ENCODE data around the gene SLC7A4. TPM values are rescaled to one million over a fixed set of nuclear protein-coding genes. Genes with fewer than 3 reads are reported as not detected.

Gene SLC7A4
- total RNA-seq, 1 experiment from 2014 or later: not detected

- POLR2A ChIA-PET (ENCODE audit: low non-redundant PET): no interaction called here
- CTCF ChIA-PET: no interaction called here
- intact Hi-C loops (cut with micrococcal nuclease; ENCODE audit: unreplicated experiment): no loop called here
- H3K27ac ChIP-seq (ENCODE audit: low read depth, low read length, poor library complexity, severe bottlenecking): peak within 1 kb of the TSS; percentile 32
- peak within 1 kb of the TSS; percentile 51 for H3K4me3 ChIP-seq (ENCODE audit: low read depth, low read length, poor library complexity, severe bottlenecking)
- H3K27me3 ChIP-seq (replicated peaks; ENCODE audit: insufficient read depth, low read depth, low read length, poor library complexity): no peaks in the 10 kb centered on the region
- no TSS peak for BruUV-seq (replicated peaks)
- H3K36me3 ChIP-seq (ENCODE audit: insufficient read depth, low read length, poor library complexity, severe bottlenecking): no peaks in the 10 kb centered on the region
- no peaks in the 10 kb centered on the region for H3K9me3 ChIP-seq (ENCODE audit: low read depth, low read length, poor library complexity, severe bottlenecking)
- TF ChIP-seq EZH2 (IDR thresholded peaks at IDR 0.05; ENCODE audit: borderline replicate concordance, low read depth, low read length, poor library complexity, severe bottlenecking): no peak
- TF ChIP-seq CTCF (conservative IDR thresholded peaks at IDR 0.05; ENCODE audit: low read depth, low read length): no peak
- peak; percentile 23 for DNase-seq (ENCODE audit: low spot score)
- peaks cover 18% of the 10 kb centered on the region for H3K4me1 ChIP-seq (ENCODE audit: insufficient read depth, low read length, poor library complexity, severe bottlenecking)
Observed at GRCh38 chr22:21014726-21015465, 17.5 kb downstream of the SLC7A4 start, which contains the start of gene P2RX6. TSS of gene P2RX6 (plus strand) at chr22:21015165. CDS start at chr22:21015175, 10 bp downstream.

GRCh38 chr22:21014202-21014725 is 18.1 kb downstream of the SLC7A4 start:
- intact Hi-C loops (cut with micrococcal nuclease; ENCODE audit: unreplicated experiment): no loop called here
- no peaks in the 10 kb centered on the region for H3K9me3 ChIP-seq (ENCODE audit: low read depth, low read length, poor library complexity, severe bottlenecking)
- H3K4me1 ChIP-seq (ENCODE audit: insufficient read depth, low read length, poor library complexity, severe bottlenecking): peaks cover 18% of the 10 kb centered on the region
- H3K27me3 ChIP-seq (replicated peaks; ENCODE audit: insufficient read depth, low read depth, low read length, poor library complexity): no peaks in the 10 kb centered on the region
- peak overlapping the region; percentile 51 for H3K4me3 ChIP-seq (ENCODE audit: low read depth, low read length, poor library complexity, severe bottlenecking)
- ChIA-PET POLR2A (ENCODE audit: low non-redundant PET) (no interaction called here), CTCF (no interaction called here)
- BruUV-seq (replicated peaks): no TSS peak
- peak; percentile 97 for DNase-seq (ENCODE audit: low spot score)
- peak overlapping the region; percentile 32 for H3K27ac ChIP-seq (ENCODE audit: low read depth, low read length, poor library complexity, severe bottlenecking)
- no peaks in the 10 kb centered on the region for H3K36me3 ChIP-seq (ENCODE audit: insufficient read depth, low read length, poor library complexity, severe bottlenecking)
- no peak for TF ChIP-seq CTCF (conservative IDR thresholded peaks at IDR 0.05; ENCODE audit: low read depth, low read length)
- TF ChIP-seq EZH2 (IDR thresholded peaks at IDR 0.05; ENCODE audit: borderline replicate concordance, low read depth, low read length, poor library complexity, severe bottlenecking): no peak

- Histone ChIP-seq H3K4me1 (ENCODE audit: insufficient read depth, low read length, poor library complexity, severe bottlenecking) (peaks cover 18% of the 10 kb centered on the region), H3K27ac (ENCODE audit: low read depth, low read length, poor library complexity, severe bottlenecking) (peak overlapping the region; percentile 32), H3K4me3 (ENCODE audit: low read depth, low read length, poor library complexity, severe bottlenecking) (peak overlapping the region; percentile 51), H3K36me3 (ENCODE audit: insufficient read depth, low read length, poor library complexity, severe bottlenecking) (no peaks in the 10 kb centered on the region), H3K9me3 (ENCODE audit: low read depth, low read length, poor library complexity, severe bottlenecking) (no peaks in the 10 kb centered on the region), H3K27me3 (replicated peaks; ENCODE audit: insufficient read depth, low read depth, low read length, poor library complexity) (no peaks in the 10 kb centered on the region)
- POLR2A ChIA-PET (ENCODE audit: low non-redundant PET): no interaction called here
- DNase-seq (ENCODE audit: low spot score): no peak
- TSS peak; percentile 73 for BruUV-seq (replicated peaks)
- CTCF ChIA-PET: no interaction called here
- no peak for TF ChIP-seq CTCF (conservative IDR thresholded peaks at IDR 0.05; ENCODE audit: low read depth, low read length)
- no peak for TF ChIP-seq EZH2 (IDR thresholded peaks at IDR 0.05; ENCODE audit: borderline replicate concordance, low read depth, low read length, poor library complexity, severe bottlenecking)
- intact Hi-C loops (cut with micrococcal nuclease; ENCODE audit: unreplicated experiment): no loop called here
Observed at GRCh38 chr22:21013657-21014201, 18.6 kb downstream of the SLC7A4 start.

Measured in A673 (cell line).